Measurements from ENCODE around the gene SDK1. TPM values are rescaled to one million over a fixed set of nuclear protein-coding genes. Genes with fewer than 3 reads are reported as not detected.

SDK1 gene
- total RNA-seq, 4 donors from 2014 or later: 7.5 to 35.0 (median 10.2) TPM

- TF ChIP-seq CTCF (IDR thresholded peaks at IDR 0.05; ENCODE audit: low read depth): no peak
These were observed 783.2 kb downstream of the SDK1 start for GRCh38 chr7:4084271-4084670.

DNA sequence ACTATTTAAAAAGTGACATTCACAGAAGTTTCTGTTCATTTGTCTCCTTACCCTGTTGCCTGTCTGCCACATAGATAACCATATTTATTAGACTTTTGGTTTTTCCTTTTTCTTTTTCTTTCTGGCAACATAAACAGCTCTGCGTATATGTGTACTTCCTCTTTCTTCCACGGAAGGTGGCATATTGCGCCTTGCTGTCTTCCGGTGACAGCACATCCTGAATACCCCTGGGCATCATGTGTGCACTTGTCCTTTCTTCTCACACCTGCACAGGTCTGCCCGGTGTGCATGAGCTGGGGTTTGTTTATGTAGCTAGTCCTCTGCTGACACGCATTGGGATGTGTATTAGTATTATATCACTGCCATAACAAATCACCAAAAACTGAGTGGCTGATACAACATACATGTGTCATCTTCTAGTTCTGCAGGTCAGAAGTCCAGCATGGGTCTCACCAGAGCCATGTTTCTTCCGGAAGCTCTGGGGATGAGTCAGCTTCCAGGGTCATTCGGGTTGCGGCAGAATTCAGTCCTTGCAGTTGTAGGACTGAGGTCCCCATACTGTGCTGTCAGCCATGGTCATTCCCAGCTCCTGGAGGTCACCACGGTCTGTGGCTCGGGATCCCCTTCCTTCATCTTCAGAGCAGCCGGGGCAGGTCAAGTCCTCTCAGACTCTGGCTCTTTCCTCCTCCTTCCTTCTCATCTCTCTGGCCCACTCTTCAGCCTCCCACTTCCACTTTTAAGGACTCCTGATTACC lies 785.1 kb downstream of the SDK1 start:
- no peak for TF ChIP-seq CTCF (IDR thresholded peaks at IDR 0.05; ENCODE audit: low read depth)

DNA sequence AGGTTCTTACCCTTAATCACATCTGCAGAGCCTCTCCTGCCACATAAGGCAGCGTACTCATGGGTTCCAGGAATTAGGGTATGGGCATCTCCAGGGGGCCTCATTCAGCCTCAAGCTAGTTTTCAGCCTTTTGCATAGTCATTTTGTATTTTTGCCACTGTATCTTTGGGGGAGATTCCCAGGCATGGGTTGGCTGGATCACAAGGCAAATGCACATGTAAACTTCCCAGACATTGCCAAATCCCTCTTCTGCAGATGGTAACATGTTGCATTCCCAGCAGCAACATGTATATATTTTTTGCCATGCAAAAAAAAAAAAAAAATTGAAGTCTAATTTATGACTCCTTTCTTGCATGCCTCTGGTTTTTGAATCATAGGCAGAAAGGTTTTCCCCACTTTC lies 785.7 kb downstream of the SDK1 start:
- TF ChIP-seq CTCF (IDR thresholded peaks at IDR 0.05; ENCODE audit: low read depth): no peak

GRCh38 chr7:4091767-4092166 lies 790.7 kb downstream of the SDK1 start:
- TF ChIP-seq CTCF (IDR thresholded peaks at IDR 0.05; ENCODE audit: low read depth): no peak

DNA sequence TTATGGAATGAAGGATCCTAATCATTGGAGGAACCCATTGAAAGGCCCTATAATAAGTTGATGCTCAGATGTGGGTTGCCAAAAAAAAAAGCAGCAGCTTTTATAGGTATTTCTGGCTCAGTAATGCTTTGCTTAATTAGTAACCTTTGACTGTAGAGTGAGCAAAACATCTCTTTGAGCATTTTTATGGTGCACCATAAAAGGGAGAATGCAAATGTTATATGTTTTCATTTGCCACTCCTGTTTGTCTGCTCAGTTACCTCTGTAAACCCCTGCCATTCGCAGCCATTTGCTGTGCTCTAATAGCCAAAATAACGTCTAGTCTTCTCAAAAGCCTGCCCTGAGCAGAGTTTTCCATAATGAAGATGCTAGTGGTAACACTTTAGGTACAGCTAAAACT lies 792.0 kb downstream of the SDK1 start:
- TF ChIP-seq CTCF (IDR thresholded peaks at IDR 0.05; ENCODE audit: low read depth): no peak

GRCh38 chr7:4093483-4093882 lies 792.4 kb downstream of the SDK1 start:
- no peak for TF ChIP-seq CTCF (IDR thresholded peaks at IDR 0.05; ENCODE audit: low read depth)

DNA sequence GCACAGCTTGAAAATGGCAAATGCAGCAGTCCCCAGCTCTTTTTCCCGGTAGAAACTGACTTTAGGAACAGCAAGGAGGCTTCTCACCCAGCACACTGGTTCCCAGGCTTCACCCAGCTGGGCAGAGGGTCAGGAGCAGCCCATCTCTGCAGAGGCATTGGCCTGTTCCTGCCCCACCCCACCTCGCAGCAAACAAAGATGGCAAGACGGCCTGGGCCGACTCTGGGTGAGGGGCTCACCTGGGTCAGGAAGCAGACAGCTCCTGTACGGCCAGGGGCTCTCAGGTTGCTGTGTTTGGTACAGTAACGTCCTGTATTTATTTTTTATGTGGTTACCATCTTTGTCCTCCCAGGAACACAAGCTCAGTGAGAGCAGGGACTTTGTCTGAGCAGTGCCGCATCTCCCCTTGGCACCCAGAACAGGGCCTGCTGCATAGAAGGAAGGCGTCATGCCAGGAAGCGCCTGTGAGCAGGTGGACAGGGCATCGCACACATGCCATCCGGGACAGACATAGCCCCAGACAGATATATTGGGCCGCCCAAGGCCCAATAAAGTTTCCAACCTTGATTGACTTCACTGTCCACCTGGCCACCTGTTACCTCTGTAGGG lies 796.1 kb downstream of the SDK1 start:
- TF ChIP-seq CTCF (IDR thresholded peaks at IDR 0.05; ENCODE audit: low read depth): no peak
